GM18907 (cell line): Measurements from ENCODE around the gene DNAAF5.
"Not testable (repeated sequence)": the region's sequence is repeated elsewhere in the genome, so short reads cannot be mapped to it uniquely, and the experiment has no call there.

ENCODE experiments used
- ATAC-seq: cut with Tn5 transposase; IDR thresholded peaks from one replicate; pipeline ENCODE4 v1.9.1; 2021; ENCODE audit warnings: mild to moderate bottlenecking, moderate library complexity; ENCODE audit not compliant: unreplicated experiment

The DNAAF5 gene

GRCh38 chr7:802500-803242 lies 76.2 kb downstream of the DNAAF5 start:
- no peak for ATAC-seq

DNA sequence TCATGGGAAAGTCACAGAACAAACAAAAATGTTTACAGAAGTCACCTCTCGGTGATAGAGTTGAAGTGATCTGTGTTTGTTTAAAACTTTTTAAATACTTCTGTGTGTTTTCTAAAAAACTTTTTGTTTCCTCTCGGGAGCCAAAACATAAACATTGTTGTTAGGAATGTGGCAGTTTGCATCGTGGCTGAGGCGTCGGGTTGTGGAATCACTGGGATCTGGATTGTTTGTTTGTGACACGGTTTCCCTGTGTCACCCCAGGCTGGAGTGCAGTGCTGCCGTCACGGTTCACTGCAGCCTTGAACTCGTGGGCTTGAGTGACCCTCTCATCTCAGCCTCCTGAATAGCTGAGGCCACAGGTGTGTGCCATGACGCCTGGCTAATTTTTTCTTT lies 76.7 kb downstream of the DNAAF5 start:
- no peak for ATAC-seq

GRCh38 chr7:803796-804195 lies 77.3 kb downstream of the DNAAF5 start:
- not testable (repeated sequence) for ATAC-seq

GRCh38 chr7:805261-805660 lies 78.8 kb downstream of the DNAAF5 start:
- no peak for ATAC-seq

GRCh38 chr7:815284-816216 lies 89.1 kb downstream of the DNAAF5 start:
- ATAC-seq, result no peak

DNA sequence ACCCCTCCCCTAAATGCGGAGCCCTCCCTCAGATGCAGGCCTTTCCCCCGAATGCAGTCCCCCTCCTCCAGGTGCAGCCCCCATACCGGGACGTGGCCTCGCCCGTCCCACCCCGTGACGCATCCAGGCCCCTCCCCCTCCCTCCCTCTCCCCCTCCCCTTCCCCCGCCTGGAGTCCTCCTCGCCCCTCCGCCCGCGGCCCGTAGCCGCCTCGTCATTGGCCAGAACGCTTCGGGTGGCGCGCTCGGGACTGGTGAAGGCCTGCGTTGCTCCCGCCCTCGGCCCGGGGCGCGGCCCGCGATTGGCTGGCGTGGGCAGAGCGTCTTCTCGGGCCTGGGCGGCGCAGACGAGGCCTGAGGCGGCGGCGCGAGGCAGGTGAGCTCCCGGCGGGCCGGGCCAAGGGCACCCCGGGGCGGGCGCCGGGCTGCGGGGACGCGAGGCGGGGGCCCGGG lies 89.8 kb downstream of the DNAAF5 start:
- peak; percentile 85 for ATAC-seq

GRCh38 chr7:816751-817671 lies 90.5 kb downstream of the DNAAF5 start:
- ATAC-seq, result peak; percentile 21

DNA sequence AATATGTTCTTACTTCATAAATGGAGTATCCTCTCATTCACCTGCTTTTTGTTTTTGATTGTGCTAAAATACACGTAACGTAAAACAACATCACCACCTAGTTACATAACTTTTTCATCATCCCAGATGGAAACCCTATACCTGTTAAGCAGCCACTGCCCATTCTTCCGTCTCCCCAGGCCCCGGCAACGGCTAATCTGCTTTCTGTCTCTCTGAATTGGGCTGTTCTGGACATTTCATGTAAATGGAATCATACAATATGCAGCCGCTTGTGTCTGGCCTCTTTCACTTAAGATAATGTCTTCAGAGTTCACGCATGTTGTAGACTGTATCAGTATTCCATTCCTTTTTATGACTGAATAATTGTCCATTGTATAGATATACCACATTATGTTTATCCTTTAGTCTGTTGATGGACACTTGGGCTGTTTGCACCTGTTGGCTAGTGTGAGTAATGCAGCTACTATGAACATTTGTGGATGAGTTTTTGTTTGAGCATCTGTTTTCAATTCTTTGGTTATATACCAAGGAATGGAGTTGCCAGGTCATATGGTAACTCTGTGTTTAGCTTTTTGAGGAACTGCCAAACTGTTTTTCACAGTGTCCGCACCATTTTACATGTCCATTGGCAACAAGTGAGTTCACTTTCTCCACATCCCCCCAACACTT lies 91.7 kb downstream of the DNAAF5 start:
- no peak for ATAC-seq

DNA sequence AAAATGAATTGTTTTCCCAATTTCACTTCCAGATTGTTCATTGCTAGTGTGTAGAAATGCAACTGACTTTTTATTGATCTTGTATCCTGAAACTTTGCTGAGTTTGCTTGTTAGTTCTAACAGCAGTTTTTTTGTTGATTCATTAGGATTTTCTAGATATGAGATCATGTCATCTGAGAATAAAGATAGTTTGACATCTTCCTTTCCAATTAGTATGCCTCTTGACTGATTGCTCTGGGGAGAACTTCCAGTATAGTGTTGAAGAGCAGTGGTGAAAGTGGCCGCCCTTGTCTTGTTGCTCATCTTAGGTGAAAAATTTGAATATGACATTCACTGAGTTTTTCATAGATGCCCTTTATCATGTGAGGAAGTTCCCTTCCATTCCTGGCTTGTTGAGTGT lies 93.8 kb downstream of the DNAAF5 start:
- ATAC-seq, result no peak

DNA sequence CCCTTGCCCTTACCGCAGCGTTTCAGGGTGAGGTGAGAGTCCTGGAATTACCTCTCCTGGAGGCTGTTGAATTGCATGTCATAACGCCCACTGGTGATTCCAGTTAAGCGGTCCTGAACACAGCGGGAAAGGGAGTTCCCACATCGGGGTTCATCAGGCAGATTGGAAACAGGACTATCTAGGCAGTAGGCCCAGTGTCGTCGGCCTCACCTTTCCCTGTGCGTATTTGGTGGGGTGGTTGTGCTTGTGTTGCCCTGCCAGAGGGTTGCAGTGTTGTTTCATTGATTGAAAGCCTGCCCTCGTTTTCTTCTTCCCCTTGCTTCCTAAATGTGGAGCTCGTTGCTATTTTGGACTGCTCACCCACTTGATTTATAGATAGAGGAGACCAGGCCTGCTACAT lies 95.2 kb downstream of the DNAAF5 start:
- no peak for ATAC-seq

DNA sequence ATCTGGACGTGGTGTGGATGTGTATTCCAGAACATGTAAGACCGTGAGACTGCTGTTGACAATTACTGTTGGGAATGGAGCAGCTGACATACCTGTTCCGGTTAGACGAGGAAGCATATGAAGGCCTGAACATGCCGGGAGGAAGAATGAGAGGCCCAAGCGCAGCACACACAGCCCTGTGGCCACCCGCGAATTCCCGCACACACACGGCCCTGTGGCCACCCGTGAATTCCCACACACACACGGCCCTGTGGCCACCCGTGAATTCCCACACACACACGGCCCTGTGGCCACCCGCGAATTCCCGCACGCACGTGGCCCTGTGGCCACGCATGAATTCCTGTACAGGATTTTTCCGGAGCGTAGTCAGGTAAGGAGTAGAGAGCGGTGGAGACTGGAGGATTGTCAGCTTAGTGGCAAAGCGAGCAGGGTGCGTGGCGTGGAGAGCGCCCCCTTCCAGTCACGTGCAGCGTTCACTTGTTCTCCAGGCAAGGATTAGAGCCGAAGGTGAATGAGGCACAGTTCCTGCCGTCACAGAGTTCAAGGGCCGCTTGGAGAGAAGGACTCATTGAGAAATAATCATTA lies 96.3 kb downstream of the DNAAF5 start:
- ATAC-seq, result no peak

DNA sequence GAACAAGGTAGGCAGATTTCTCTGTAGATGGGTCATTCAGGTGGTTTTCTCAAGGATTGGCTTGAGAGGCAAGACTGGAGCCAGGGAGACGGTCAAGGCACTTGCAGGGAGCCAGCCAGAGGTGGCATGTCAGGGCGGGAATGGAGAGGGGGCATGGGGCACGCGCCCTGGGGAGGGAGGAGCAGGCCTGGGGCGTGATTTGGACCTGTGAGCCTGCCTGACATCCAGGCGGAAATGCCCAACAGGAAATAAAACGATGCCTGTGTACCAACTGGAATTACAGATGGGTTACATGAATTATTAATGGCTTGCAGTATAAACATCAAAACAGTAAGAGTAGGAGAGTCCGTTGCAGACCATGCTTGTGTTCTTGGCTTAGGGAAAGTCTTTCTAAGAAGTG lies 97.2 kb downstream of the DNAAF5 start:
- no peak for ATAC-seq

DNA sequence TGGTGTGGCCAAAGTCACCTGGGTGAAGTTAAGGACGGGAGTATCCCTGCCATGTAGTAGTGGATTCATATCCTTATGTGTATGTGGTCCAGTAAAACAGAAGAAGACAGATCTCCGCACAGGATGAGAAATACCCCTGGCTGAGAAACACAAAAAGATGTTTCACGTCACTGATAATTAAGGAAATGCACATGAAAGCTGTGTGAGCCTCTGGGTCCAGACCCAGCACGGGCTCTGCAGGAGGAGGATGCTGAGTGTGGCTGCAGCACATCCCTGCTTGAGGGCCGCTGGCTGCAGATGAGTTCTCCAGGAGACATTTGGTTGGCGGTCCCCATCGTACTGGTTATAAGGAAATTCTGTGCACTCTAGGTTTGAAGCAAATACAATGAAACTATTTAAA lies 97.6 kb downstream of the DNAAF5 start:
- no peak for ATAC-seq

- no peak for ATAC-seq
Measured at GRCh38 chr7:824664-825063, 98.2 kb downstream of the DNAAF5 start.

GRCh38 chr7:825386-825785 lies 98.9 kb downstream of the DNAAF5 start:
- ATAC-seq, result no peak

DNA sequence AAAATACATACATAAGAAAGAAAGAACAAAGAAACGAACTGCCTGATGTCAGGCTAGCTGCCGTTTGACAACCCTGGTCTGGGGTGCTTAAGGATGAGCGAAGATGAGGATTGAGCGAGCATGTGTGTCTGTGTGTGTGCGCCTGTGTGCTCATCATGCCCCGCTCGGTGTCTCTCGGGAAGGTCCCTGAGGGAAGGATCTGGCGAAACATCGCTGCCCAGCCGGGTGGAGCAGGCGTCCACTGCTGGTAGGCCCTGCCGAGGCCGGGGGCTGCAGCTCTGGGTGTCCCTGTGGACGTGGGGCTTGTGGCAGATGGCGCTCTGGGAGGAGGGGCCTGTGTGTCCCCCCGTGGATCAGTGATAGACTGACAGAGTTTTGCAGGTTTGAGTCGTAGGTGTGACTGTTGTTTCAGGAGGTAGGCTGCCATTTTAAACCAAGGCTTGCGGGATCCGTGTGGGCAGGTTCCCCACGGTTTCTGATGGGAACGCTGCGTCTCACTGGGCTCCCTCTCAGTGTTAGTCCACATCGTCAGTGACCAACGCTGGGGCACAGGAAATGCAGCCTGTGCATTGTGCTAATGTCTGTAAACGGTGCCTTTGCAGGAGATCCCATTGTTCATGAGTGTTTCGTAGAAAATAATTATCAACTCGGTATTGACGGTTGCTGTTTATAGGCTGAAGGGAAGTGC lies 99.9 kb downstream of the DNAAF5 start:
- no peak for ATAC-seq

- no peak for ATAC-seq
Measured at GRCh38 chr7:828793-829561, 102.5 kb downstream of the DNAAF5 start.

DNA sequence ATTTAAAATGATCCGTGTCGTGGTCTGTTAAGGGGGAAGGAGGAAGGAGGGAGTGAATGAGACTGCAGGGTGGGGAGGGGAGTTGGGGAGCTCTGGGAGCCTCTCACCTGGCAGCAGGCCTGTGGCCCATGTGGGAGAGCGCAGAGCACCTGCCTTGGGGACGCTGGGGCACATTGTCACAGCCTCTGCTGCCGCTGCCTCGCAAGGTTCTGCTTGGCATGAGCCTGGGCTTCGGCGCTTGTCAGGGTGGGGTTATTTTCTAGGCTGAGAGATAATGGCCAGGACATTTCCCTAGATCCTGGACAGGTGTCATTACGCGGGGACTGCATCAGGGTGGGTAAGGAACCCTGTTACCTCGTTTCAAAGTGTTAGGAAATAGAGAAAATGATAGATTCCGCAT lies 103.6 kb downstream of the DNAAF5 start:
- ATAC-seq, result no peak
